ENCODE data around the gene SMYD3. TPM values are rescaled to one million over a fixed set of nuclear protein-coding genes. Genes with fewer than 3 reads are reported as not detected.

Gene SMYD3
- total RNA-seq, 1 experiment from 2014 or later: 25.5 TPM

GRCh38 chr1:246142320-246142893 lies 364.7 kb downstream of the SMYD3 start:
- Histone ChIP-seq H2AFZ (ENCODE audit: low read length) (no peak overlapping the region), H3K4ac (ENCODE audit: low read depth, low read length) (no peak overlapping the region), H3K27ac (ENCODE audit: insufficient read length, low read depth, low read length) (no peak overlapping the region)

More at GRCh38 chr1:246142320-246142893, 364.7 kb downstream of the SMYD3 start:
- Histone ChIP-seq H2AK5ac (ENCODE audit: insufficient read length, low read length) (no peak overlapping the region), H4K8ac (replicated peaks; ENCODE audit: insufficient read length, low read depth, low read length) (no peak overlapping the region), H4K5ac (ENCODE audit: insufficient read length, low read depth, low read length) (no peak overlapping the region), H2BK12ac (ENCODE audit: insufficient read length, low read depth, low read length) (no peak overlapping the region), H3K9me3 (ENCODE audit: control insufficient read depth, low read depth, low read length) (no peaks in the 10 kb centered on the region), H3K23me2 (ENCODE audit: insufficient read length, low read depth, low read length, poor library complexity, severe bottlenecking) (no peaks in the 10 kb centered on the region), H3K4me1 (ENCODE audit: insufficient read depth, low read length) (no peaks in the 10 kb centered on the region), H3K23ac (ENCODE audit: insufficient read length, low read depth, low read length) (no peak overlapping the region), H4K20me1 (ENCODE audit: control insufficient read depth, insufficient read depth, insufficient read length) (no peaks in the 10 kb centered on the region), H3K56ac (ENCODE audit: insufficient read length, low read depth, low read length) (no peak overlapping the region), H2BK5ac (ENCODE audit: insufficient read length, low read length) (no peak overlapping the region), H3K18ac (ENCODE audit: insufficient read length, low read depth, low read length) (no peak overlapping the region), H3K14ac (ENCODE audit: insufficient read depth, low read length) (no peak overlapping the region), H3K9ac (ENCODE audit: extremely low read depth, insufficient read length, low read length) (no peak overlapping the region), H2BK15ac (ENCODE audit: low read depth, low read length) (no peak overlapping the region), H2BK20ac (ENCODE audit: low read depth, low read length, poor library complexity, severe bottlenecking) (no peak overlapping the region), H3T11ph (ENCODE audit: low read length) (no peak overlapping the region), H3K79me2 (ENCODE audit: insufficient read depth, low read length) (no peaks in the 10 kb centered on the region), H3K27me3 (ENCODE audit: insufficient read depth, low read length) (no peaks in the 10 kb centered on the region), H2BK120ac (ENCODE audit: low read depth, low read length, poor library complexity, severe bottlenecking) (no peak overlapping the region), H4K91ac (ENCODE audit: insufficient read length, low read depth, low read length) (no peak overlapping the region), H3K4me2 (ENCODE audit: insufficient read depth, insufficient read length, low read length) (no peak overlapping the region), H3K79me1 (ENCODE audit: insufficient read depth, low read depth, low read length, poor library complexity, severe bottlenecking) (no peaks in the 10 kb centered on the region)
- no peaks in the 10 kb centered on the region for H3K27me3 Mint-ChIP-seq (ENCODE audit: low read depth)
- H3K9me3 Mint-ChIP-seq: no peaks in the 10 kb centered on the region
- H3K4me1 Mint-ChIP-seq: peaks cover 0 to 4% of the 10 kb centered on the region in 2 experiments; a peak in 1 of 4 replicates
- no peak overlapping the region for H3K4me3 Mint-ChIP-seq
- TF ChIP-seq, protein P1, sequence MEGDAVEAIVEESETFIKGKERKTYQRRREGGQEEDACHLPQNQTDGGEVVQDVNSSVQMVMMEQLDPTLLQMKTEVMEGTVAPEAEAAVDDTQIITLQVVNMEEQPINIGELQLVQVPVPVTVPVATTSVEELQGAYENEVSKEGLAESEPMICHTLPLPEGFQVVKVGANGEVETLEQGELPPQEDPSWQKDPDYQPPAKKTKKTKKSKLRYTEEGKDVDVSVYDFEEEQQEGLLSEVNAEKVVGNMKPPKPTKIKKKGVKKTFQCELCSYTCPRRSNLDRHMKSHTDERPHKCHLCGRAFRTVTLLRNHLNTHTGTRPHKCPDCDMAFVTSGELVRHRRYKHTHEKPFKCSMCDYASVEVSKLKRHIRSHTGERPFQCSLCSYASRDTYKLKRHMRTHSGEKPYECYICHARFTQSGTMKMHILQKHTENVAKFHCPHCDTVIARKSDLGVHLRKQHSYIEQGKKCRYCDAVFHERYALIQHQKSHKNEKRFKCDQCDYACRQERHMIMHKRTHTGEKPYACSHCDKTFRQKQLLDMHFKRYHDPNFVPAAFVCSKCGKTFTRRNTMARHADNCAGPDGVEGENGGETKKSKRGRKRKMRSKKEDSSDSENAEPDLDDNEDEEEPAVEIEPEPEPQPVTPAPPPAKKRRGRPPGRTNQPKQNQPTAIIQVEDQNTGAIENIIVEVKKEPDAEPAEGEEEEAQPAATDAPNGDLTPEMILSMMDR (conservative IDR thresholded peaks at IDR 0.05): no peak
- H3K27ac Mint-ChIP-seq: no peak overlapping the region
- DNase-seq: no peak
- WGBS (ENCODE audit: extremely low coverage, insufficient read length, low lambda C conversion rate): no CpG with 5 or more reads among the region's 10 CpGs
- H3K36me3 Mint-ChIP-seq (ENCODE audit: insufficient read depth in 1 of 3, low read depth in 3 of 3): no peaks in the 10 kb centered on the region; a peak in 1 of 7 replicates

Data from H9 (cell line).